ENCODE data around the gene PLEKHB2. TPM values are rescaled to one million over a fixed set of nuclear protein-coding genes. Genes with fewer than 3 reads are reported as not detected.

PLEKHB2 gene
- total and polyA plus RNA-seq, 9 of the 15 experiments (the other 6 are each of a cell fraction or from before 2014, with no cell fraction given) = 41.3 to 71.5 (median 50.2) TPM

DNA sequence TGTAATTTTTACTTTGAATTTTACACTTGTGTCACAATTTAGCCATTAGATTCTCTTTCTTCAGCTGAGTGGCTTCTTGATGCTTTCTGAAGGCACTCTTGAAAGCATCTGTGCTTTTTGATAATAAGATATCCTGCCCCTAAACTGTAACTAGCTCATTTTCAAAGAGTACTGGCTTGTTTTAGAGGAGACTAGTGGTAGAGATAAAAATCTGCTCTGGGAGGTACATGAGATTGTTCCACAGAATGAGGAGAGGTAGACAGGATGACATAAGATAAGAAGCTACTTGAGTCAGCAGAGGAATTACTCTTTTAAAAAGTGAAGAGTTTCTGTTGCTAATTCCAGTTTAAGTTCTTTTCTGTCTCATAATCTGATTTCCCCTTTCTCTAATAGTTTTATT lies 10.6 kb downstream of the PLEKHB2 start (continued):
- TF ChIP-seq, protein P1, sequence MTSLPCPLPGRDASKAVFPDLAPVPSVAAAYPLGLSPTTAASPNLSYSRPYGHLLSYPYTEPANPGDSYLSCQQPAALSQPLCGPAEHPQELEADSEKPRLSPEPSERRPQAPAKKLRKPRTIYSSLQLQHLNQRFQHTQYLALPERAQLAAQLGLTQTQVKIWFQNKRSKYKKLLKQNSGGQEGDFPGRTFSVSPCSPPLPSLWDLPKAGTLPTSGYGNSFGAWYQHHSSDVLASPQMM (CRISPR knock-in tag; IDR thresholded peaks at IDR 0.05) = no peak
- TF ChIP-seq, protein P2, sequence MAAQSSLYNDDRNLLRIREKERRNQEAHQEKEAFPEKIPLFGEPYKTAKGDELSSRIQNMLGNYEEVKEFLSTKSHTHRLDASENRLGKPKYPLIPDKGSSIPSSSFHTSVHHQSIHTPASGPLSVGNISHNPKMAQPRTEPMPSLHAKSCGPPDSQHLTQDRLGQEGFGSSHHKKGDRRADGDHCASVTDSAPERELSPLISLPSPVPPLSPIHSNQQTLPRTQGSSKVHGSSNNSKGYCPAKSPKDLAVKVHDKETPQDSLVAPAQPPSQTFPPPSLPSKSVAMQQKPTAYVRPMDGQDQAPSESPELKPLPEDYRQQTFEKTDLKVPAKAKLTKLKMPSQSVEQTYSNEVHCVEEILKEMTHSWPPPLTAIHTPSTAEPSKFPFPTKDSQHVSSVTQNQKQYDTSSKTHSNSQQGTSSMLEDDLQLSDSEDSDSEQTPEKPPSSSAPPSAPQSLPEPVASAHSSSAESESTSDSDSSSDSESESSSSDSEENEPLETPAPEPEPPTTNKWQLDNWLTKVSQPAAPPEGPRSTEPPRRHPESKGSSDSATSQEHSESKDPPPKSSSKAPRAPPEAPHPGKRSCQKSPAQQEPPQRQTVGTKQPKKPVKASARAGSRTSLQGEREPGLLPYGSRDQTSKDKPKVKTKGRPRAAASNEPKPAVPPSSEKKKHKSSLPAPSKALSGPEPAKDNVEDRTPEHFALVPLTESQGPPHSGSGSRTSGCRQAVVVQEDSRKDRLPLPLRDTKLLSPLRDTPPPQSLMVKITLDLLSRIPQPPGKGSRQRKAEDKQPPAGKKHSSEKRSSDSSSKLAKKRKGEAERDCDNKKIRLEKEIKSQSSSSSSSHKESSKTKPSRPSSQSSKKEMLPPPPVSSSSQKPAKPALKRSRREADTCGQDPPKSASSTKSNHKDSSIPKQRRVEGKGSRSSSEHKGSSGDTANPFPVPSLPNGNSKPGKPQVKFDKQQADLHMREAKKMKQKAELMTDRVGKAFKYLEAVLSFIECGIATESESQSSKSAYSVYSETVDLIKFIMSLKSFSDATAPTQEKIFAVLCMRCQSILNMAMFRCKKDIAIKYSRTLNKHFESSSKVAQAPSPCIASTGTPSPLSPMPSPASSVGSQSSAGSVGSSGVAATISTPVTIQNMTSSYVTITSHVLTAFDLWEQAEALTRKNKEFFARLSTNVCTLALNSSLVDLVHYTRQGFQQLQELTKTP (IDR thresholded peaks at IDR 0.05; ENCODE audit: low read depth in 1 of 2, partially characterized antibody in 2 of 2) = no peak
- TF ChIP-seq DIDO1 (tag; IDR thresholded peaks at IDR 0.05; ENCODE audit: low read depth) (no peak), SOX6 (IDR thresholded peaks at IDR 0.05) (peak; percentile 39; the same call in 1 of the 2 replicates), POLR2AphosphoS5 (IDR thresholded peaks at IDR 0.05; ENCODE audit: control insufficient read depth, insufficient read depth, low read depth, low read length) (no peak), HLTF (IDR thresholded peaks at IDR 0.05) (no peak), CSDE1 (IDR thresholded peaks at IDR 0.05) (no peak), ERF (CRISPR knock-in tag; IDR thresholded peaks at IDR 0.05) (no peak), CREB1 (IDR thresholded peaks at IDR 0.05) (no peak), CREB1 (CRISPR knock-in tag; IDR thresholded peaks at IDR 0.05) (no peak), ZEB2 (IDR thresholded peaks at IDR 0.05) (peak; percentile 71; the same call in 1 of the 2 replicates), STAT5B (CRISPR knock-in tag; IDR thresholded peaks at IDR 0.05) (no peak), PHTF2 (CRISPR knock-in tag; IDR thresholded peaks at IDR 0.05) (no peak), PPARD (CRISPR knock-in tag; IDR thresholded peaks at IDR 0.05) (no peak), HNRNPH1 (optimal IDR thresholded peaks at IDR 0.05; ENCODE audit: low read depth, low read length) (no peak), PHF8 (IDR thresholded peaks at IDR 0.05; ENCODE audit: borderline replicate concordance, low read length) (no peak), BRF1 (IDR thresholded peaks at IDR 0.05; ENCODE audit: borderline replicate concordance, extremely low read depth, insufficient read length) (no peak), NEUROD1 (IDR thresholded peaks at IDR 0.05; ENCODE audit: borderline replicate concordance, low read depth, low read length, partially characterized antibody) (no peak), CHD2 (IDR thresholded peaks at IDR 0.05; ENCODE audit: low read depth, low read length) (no peak), POLR3G (IDR thresholded peaks at IDR 0.05; ENCODE audit: extremely low read depth, insufficient read length, insufficient replicate concordance) (no peak), ZNF354B (CRISPR knock-in tag; IDR thresholded peaks at IDR 0.05) (no peak), ZC3H8 (IDR thresholded peaks at IDR 0.05) (no peak), MCM3 (IDR thresholded peaks at IDR 0.05) (no peak), ARHGAP35 (IDR thresholded peaks at IDR 0.05; ENCODE audit: partially characterized antibody) (no peak)
- TF ChIP-seq, protein P3, sequence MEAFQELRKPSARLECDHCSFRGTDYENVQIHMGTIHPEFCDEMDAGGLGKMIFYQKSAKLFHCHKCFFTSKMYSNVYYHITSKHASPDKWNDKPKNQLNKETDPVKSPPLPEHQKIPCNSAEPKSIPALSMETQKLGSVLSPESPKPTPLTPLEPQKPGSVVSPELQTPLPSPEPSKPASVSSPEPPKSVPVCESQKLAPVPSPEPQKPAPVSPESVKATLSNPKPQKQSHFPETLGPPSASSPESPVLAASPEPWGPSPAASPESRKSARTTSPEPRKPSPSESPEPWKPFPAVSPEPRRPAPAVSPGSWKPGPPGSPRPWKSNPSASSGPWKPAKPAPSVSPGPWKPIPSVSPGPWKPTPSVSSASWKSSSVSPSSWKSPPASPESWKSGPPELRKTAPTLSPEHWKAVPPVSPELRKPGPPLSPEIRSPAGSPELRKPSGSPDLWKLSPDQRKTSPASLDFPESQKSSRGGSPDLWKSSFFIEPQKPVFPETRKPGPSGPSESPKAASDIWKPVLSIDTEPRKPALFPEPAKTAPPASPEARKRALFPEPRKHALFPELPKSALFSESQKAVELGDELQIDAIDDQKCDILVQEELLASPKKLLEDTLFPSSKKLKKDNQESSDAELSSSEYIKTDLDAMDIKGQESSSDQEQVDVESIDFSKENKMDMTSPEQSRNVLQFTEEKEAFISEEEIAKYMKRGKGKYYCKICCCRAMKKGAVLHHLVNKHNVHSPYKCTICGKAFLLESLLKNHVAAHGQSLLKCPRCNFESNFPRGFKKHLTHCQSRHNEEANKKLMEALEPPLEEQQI (IDR thresholded peaks at IDR 0.05) = no peak
